Measurements from ENCODE around the gene VPS16.
"Not testable (repeated sequence)": the region's sequence is repeated elsewhere in the genome, so short reads cannot be mapped to it uniquely, and the experiment has no call there.

Gene VPS16

DNA sequence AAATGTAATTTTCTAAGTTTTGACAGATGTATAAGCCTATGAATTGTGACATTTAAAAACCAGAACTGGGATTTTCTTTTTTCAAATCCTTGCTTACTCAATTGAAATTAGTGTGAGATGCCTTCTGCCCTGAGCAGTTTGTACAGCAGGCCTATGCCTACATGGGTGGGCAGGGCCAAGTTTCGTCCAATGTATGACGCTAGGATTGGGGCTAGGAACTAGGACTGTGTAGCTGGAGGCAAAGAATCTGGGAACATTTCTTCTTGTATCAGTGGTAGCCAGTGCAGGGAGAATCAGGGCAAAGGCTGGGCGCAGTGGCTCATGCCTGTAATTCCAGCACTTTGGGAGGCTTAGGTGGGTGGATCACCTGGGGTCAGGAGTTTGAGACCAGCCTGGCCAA lies 28.8 kb downstream of the VPS16 start:
- no peak for DNase-seq (ENCODE audit: low read depth in 2 of 2, low spot score in 1 of 2)

DNA sequence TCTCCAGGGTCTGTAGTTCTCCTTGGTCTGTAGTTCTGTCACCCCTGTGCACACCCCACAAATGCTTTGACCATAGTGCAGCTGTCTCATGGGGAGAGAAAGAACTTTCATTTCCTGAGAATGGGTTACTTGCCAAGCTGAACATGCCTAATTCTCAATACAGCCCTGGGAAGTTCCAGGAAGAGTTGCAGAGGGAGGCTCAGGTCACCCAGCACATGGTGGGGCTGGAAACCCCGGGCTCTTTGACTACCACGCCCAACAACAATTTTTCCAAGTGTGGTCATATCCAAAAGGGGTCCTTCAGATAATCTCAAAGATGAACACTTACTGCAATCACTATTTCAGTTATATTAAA lies 30.5 kb downstream of the VPS16 start:
- no peak for DNase-seq (ENCODE audit: low read depth in 2 of 2, low spot score in 1 of 2)

DNA sequence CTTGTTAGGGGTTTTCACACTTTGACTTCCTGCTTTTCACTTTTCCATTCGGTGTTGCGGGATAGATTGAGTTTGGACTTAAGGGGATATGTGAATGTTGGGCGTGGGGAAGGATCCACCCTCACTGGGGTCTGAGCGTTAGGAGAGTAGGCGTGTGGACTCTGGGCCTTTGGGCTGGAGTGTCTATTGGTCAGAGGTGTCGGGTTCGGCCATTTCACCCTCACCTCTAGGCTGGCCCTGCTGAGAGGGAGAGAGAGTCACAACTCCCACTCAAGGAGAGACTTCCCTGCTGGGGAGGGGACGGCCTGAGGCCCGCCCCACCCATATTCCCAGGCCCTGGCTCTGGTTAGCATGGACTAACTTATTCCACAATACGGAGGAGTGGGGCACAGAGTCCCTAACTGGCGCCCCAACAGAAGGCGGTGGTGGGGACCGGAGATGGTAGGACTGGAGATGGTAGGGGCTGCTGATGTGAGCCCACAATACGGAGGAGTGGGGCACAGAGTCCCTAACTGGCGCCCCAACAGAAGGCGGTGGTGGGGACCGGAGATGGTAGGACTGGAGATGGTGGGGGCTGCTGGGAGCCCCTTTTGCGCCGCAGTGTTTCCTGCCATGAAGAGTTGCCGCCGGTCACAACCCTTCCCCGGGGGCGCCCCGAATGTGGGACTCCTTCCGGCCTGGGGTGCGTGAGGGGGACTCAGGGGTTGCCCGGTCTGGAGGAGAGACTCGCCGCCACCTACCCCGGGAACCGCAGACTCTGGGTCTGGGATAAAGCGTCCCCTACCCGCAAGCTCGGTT lies 31.3 kb downstream of the VPS16 start:
- DNase-seq (ENCODE audit: low read depth in 2 of 2, low spot score in 1 of 2) = no peak

DNA sequence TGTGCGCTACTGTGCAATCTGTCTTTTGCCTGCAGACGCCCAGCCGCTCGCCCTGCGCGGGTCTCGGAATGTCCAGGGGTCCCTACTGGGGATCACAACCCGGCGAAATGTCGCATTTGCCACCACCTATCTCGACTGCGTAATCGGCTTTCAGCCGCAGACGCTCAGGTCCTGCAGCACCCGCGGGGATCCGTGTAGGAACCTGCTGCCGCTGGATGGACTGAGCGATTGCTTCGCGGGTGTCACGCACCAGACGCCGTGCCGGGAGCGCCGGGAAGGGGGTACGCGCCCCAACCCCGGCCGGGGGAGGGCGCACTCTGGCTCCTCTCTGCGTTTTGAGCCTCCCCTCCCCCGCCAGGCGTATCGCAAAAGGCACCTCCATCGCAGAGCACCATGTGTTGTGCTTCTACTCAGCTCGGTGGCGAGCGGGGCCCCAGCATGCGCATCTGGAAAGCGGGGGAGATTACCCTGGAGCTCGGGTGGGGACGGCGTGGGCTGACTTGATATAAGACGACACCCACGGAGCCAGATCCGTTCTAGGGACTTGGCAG lies 32.0 kb downstream of the VPS16 start:
- DNase-seq (ENCODE audit: low read depth in 2 of 2, low spot score in 1 of 2) = peak; percentile 31 to 52

DNA sequence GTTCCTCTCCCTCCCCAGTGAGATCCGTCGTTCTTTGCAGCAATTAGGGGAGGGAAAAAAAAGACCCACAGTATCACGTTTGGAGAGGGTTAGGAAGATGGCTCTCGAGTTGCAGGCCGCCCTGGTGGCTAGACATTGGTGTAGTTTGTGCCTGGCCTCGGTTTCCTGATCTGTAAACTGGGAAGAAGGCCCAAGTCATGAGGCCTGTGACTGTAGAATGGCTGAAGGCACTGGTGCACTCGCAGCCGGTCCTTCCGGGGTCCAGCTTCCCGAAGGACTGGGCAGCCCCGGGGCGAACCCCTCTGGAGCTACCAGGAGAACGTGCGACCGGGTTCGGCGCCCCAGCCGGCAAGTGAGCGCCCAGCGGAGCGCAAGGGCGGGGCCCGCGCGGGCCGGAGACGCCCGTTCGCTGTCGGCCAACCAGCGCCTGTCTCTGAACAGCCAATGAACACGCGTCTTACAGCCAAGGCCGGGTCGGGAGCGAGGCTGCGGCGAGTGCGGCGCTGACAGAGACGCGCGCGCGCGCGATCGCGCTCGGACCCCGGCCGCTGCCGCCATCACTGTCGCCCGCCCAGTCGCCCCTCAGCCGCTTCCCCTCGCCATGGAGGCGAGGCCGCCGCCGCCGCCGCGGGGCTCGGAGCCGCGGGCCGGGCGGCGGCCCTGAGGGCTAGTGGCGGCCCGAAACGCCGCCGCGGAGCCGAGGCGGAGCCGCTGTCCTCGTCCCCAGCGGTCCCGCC lies 32.6 kb downstream of the VPS16 start, which contains the start of gene PTPRA:
TSS of gene PTPRA (plus strand) at position 472 of the 737 bp plus-strand sequence. CDS start 90,797 bp downstream, outside the sequence.
- DNase-seq (ENCODE audit: low read depth in 2 of 2, low spot score in 1 of 2) = peak; percentile 69 to 83

DNA sequence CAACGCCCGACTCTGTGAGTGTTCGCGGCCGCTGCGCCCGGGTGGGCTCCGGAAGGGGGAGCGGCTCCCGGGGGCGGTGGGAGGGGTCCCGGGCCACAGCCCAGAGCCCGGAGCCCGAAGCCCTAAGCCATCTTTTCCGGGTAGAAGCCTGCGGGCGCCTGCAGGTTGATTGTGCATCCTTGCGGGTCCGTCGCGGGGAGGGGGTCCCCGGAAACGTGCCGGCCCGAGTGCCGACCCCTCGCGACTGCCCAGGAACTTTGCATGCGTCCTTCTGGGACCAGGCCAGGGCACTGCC lies 33.1 kb downstream of the VPS16 start:
- peak; percentile 24 to 37 for DNase-seq (ENCODE audit: low read depth in 2 of 2, low spot score in 1 of 2)

DNA sequence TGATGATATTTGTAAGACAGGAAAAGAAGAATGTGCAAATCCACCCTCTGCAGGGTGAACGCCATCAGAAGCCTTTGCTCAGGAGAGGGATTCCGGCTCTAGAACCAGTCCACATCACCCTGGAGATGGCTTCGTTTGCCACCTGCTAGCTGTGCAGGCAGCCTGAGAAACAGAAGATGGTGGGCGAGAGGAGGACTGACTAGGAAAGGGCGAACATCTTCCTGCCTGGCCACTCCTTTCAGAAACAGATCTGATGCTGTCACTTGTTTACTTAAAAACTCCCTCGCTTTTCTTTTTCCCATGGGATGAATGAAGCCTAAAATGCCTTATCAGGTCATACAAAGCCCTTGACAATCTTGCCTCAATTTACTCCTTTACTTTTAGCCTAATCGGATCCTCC lies 33.9 kb downstream of the VPS16 start:
- no peak for DNase-seq (ENCODE audit: low read depth in 2 of 2, low spot score in 1 of 2)

DNA sequence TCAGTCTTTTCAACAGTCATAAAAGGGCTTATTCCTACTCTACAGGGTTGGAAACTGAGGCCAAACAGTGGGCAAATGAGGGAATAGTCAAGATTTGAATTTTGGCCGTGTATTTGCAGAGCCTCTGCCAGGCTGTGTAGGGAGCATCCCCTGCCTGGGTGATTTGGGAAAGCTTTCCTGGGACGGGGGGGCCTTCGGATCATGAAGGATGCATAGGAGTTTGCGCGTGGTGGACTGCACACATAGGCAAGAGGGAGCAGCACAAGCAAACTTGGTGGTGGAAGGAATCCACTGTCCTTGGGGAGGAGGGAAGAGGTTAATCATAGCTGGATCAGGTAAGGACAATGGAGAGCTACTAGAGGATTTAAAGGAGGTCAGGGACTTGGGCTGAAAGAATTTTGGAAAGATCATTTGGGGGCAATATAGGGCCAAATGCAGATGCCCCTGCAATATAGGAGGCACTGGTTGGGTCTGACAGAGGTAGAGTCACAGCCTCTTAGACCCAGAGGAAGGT lies 35.2 kb downstream of the VPS16 start:
- no peak for DNase-seq (ENCODE audit: low read depth in 2 of 2, low spot score in 1 of 2)

DNA sequence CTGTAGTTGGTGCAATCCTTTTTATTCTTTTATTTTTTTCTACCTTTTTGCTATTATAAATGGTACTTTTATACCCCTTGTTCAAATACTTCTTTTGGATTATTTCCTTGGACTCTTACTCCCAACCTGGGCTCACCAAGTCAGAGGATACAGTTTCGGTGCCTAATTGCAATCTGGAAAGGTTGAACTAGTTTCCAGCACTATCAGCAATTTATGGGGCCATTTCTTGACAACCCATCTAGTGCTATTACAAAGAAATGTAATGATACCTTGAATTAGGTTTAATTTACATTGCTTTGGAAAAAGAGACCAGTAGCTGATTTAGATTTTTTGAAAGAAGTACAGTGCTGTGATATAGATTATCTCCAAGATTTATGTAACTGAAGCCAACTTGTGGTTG lies 38.0 kb downstream of the VPS16 start:
- no peak for DNase-seq (ENCODE audit: low read depth in 2 of 2, low spot score in 1 of 2)

DNA sequence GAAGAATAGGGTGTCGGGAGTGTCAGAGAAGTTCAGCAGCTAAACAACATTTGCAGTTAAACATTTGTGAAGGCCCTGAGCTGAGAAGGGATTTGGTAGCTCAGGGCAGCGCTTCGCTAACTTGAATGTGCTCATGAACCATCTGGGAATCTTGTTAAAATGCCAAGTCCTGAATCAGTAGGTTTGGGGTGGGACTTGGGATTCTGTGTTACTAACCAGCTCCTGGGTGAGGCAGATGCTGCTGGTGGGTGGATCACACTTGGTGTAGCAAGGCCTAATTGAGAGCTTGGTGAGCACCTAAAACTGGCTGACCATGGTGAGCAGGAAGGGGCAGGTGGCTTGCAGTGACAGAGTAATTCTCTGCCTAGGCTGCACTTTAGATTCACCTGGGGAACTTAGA lies 38.6 kb downstream of the VPS16 start:
- no peak for DNase-seq (ENCODE audit: low read depth in 2 of 2, low spot score in 1 of 2)

DNA sequence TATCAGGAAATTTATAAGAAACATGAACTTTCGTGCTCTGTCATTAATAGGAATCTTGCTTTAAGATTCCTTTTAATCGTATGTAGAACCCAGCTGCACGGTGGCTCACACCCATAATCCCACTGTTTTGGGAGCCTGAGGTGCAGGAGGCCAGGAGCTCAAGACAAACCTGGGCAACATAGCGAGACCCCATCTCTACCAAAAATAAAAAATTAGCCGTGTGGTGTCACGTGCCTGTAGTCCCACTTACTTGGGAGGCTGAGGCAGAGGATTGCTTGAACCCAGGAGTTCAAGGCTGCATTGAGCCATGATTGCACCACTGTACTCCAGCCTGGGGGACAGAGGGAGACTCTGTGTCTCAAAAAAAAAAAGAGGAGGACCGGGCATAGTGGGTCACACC lies 40.1 kb downstream of the VPS16 start:
- DNase-seq (ENCODE audit: low read depth in 2 of 2, low spot score in 1 of 2) = no peak

DNA sequence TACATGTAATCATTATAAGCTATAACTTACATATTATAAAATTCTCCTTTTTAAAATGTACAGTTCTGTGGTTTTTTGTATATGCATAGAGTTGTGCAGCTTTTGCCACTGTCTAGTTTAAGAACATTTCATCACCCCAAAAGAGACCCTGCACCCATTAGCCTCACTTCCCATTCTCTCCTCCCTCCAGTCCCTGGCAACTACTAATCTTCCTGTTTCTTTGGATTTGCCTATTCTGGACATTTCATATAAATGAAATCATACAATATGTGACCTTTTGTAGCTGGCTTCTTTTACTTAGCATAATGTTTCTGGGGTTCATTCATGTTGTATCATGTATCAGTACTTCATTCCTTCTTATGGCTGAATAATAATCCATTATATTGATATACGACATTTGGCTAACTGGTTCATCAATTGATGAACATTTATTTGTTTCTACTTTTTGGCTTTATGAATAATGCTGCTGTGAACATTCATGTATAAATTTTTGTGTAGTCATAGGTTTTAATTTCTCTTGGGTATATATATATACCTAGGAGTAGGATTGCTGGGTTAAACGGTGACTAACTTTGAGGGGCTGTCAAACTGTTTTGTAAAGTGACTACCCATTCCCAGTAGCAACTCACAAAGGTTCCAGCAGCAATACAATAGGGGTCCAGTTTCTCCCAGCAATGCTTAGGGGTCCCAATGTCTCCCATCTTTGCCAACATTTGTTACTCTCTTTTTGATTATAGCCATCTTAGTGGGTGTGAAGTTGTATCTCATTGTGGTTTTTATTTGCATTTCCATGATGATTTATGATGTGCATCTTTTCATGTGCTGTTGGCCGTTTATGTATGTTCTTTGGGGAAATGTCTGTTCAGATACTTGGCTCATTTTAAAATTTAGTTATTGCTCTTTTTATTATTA lies 43.4 kb downstream of the VPS16 start:
- DNase-seq (ENCODE audit: low read depth in 2 of 2, low spot score in 1 of 2) = no peak

DNA sequence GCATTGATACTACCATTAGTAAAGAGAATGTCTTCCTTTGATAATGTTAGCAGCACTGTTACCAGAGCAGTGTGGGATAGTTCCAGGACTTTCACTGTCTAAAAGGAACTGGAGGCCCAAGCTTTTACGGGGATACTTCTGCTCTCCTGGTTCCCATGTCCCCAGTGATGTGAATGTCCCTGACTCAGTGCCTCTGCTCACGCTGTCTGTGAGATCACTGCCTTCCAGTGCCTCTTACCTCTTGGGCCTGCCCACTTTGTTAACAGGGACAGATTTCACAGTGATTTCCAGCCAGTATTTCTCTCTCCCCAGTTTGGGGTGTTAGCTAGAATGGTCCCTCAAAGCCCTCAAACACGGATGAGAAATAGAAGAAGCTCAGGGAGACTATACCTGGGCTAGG lies 47.2 kb downstream of the VPS16 start:
- DNase-seq (ENCODE audit: low read depth in 2 of 2, low spot score in 1 of 2) = no peak

DNA sequence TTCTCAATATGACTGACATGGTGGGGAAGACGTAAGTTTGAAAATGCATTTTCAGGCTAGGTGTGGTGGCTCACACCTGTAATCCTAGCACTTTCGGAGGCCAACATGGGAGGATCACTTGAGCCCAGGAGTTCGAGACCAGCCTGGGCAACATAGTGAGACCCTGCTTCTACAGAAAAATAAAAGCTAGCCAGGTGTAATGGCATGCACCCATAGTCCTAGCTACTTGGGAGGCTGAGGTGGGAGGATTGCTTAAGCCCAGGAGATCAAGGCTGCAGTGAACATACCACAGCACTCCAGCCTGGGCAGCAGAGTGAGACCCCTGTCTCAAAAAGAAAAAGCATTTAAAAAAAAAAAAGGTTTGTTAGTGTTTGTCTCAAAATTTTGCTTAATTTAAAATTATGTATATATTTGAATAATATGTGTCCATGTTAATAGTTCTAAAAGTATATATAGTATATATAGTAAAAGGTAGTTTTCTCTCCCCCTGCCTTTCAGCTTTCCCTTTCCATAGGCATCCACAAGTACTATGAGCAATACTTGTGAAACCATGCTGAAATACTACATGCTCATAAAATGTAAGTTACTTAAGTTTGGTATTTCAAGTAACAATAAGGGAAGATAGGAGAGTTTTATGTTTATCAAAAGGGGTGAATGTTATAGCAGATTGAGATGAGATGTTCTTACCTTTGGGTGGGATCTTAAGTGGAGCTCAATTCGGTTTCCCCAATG lies 47.8 kb downstream of the VPS16 start:
- DNase-seq (ENCODE audit: low read depth in 2 of 2, low spot score in 1 of 2) = no peak

DNA sequence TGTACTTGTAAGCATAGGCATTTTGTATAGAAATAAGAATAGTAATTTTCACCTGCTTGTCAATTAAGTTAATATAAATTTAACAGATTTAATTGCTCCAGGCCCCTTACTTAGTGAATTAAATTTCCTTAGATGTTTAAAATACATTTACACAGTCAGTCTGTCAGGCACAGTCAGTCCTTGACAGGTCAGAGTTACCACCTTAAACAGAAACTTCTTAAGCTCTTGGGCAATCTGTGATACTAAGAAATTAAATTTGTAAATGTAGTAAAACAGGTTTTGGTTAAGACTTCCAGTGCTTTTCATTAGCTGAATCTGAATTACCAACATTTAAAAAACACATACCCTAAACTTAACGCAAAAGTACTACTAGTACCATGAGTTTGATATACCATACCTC lies 48.7 kb downstream of the VPS16 start:
- DNase-seq (ENCODE audit: low read depth in 2 of 2, low spot score in 1 of 2) = no peak

DNA sequence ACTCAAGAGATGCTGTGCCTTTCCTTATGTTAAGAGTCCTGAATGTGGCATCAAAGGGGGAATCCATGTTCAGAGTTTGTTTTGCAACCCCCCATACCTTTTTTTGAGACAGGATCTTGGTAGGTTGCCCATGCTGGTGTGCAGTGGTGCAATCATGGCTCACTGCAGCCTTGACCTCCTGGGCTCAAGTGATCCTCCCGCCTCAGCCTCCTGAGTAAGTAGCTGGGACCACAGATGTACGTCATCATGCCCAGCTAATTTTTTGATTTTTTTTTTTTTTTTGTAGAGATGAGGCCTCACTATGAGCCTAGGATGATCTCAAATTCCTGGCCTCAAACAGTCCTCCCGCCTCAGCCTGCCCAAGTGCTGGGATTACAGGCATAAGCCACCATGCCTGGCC lies 49.3 kb downstream of the VPS16 start:
- no peak for DNase-seq (ENCODE audit: low read depth in 2 of 2, low spot score in 1 of 2)

DNA sequence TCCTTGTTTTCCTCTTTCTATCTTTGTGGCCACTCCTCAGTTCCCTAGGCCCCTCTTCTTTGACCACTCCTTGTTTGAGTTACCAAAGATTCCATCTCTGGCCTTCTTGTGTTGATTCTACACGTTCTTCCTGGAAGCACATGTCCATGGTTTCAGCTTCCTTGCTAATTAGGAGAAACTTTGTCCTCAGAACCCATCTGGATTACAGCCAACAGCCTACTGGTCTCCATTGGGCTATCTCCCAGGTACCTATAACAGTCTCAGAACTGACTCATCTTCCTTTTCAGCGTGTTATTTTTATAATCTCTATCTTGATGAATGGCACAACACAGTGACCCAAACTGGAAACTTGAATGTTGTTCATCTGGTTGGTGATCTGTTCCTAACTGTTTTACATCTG lies 50.2 kb downstream of the VPS16 start:
- DNase-seq (ENCODE audit: low read depth in 2 of 2, low spot score in 1 of 2) = no peak

DNA sequence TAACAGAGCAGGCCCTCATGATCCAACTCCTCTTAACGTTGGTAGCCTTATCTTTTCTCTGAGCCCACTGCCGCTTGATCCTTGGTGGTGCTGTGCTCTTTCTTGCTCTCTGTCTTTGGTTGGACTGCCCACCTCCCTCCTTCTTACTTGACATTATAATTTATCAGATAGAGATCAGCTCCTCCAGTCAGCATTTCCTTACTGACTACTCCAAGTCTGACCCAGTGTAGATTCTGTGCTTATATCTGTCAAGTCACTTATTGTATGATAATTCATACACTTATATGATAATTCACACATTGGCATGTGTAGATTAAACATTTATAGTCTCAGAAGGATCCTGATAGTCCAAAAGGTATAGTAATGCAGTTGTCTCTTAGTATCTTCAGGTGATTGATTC lies 50.8 kb downstream of the VPS16 start:
- DNase-seq (ENCODE audit: low read depth in 2 of 2, low spot score in 1 of 2) = no peak

DNA sequence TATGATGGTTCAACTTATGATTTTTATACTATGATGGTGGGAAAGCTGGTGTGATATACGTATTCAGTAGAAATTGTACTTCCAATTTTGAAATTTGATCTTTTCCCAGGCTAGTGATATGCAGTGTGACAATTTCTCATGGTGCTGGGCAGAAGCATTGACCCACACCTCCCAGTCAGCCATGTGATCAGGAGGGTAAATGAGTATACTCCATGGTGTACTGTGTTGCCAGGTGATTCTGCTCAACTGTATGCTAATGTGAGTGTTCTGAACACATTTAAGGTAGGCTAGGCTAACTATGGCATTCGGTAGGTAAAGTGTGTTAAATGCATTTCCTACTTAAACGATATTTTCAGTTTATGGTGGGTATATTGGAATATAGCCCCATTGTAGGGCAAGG lies 51.8 kb downstream of the VPS16 start:
- DNase-seq (ENCODE audit: low read depth in 2 of 2, low spot score in 1 of 2) = no peak

DNA sequence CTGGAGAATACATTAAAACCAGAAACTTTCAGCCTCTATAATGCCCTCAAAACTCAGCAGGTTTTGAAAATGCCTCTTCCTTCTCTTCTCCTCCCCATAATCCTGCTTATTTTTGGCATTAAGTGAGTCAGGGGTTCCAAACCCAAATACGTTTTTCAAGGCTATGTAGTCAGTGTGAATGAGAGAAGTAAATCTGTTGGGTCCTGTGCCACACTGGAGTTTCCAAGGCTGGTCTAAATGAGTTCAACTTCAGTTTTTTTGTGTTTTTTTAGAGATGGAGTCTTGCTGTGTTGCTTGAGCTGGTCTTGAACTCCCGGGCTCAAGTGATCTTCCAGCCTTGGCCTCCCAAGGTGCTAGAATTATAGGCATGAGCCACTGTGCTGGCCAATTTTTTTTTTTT lies 53.7 kb downstream of the VPS16 start:
- no peak for DNase-seq (ENCODE audit: low read depth in 2 of 2, low spot score in 1 of 2)

DNA sequence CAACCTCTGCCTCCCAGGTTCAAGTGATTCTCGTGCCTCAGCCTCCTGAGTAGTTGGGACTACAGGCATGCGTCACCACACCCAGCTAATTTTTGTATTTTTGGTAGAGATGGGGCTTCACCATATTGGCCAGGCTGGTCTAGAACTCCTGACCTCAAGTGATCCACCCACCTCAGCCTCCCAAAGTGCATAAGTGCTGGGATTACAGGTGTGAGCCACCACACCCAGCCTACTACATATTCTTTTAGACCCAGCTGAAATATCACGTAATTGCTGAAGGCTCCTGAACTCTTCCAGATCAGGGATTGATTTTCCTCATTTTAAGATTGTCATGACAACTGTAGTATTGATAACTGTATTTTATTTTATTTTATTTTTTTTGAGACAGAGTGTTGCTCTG lies 54.6 kb downstream of the VPS16 start:
- not testable (repeated sequence) for DNase-seq (ENCODE audit: low read depth in 2 of 2, low spot score in 1 of 2)

Measured in stimulated activated CD8-positive, alpha-beta memory T cell treated with anti-CD3 and anti-CD28 coated beads, Interleukin-4, amount 100 ng/mL, for 1 hour (primary cell).